ENCODE data around the gene ZSCAN2. TPM values are rescaled to one million over a fixed set of nuclear protein-coding genes. Genes with fewer than 3 reads are reported as not detected.

ZSCAN2 gene
- total and polyA plus RNA-seq, 5 donors from 2014 or later: 4.8 to 12.4 (median 7.9) TPM

GRCh38 chr15:84659904-84660781 lies 59.3 kb downstream of the ZSCAN2 start:
- DNase-seq: no peak
- no peaks in the 10 kb centered on the region for H3K9me3 ChIP-seq (ENCODE audit: control insufficient read depth in 2 of 2, low read length in 2 of 2)
- Mint-ChIP-seq H3K27me3 (no peaks in the 10 kb centered on the region), H3K27ac (peak overlapping the region in 2 of 3 donors; percentile 80 to 86), H3K4me3 (peak overlapping the region in 3 of 4 donors; percentile 28 to 80 (median 73)), H3K36me3 (peaks cover 3% of the 10 kb centered on the region), H3K4me1 (peaks cover 4 to 37% (median 12%) of the 10 kb centered on the region in 4 donors), H3K9me3 (no peaks in the 10 kb centered on the region)
- H3K27me3 ChIP-seq (ENCODE audit: control insufficient read depth, insufficient read depth, low read length): no peaks in the 10 kb centered on the region
- peaks cover 18% of the 10 kb centered on the region for H3K4me1 ChIP-seq (ENCODE audit: control insufficient read depth, insufficient read depth, low read length, poor library complexity, severe bottlenecking)
- H3K4me3 ChIP-seq (ENCODE audit: low read depth, low read length): no peak overlapping the region
- peak overlapping the region; percentile 6 for H3K27ac ChIP-seq (ENCODE audit: insufficient read depth, low read length, poor library complexity, severe bottlenecking)
- no peaks in the 10 kb centered on the region for H3K36me3 ChIP-seq (ENCODE audit: control insufficient read depth, insufficient read depth, low read length)
- no peak for ATAC-seq (ENCODE audit: low read depth in 2 of 2)

- Histone ChIP-seq H3K4me3 (ENCODE audit: low read depth, low read length) (no peak overlapping the region), H3K27me3 (ENCODE audit: control insufficient read depth, insufficient read depth, low read length) (no peaks in the 10 kb centered on the region), H3K36me3 (ENCODE audit: control insufficient read depth, insufficient read depth, low read length) (peaks cover 8% of the 10 kb centered on the region), H3K4me1 (ENCODE audit: control insufficient read depth, insufficient read depth, low read length, poor library complexity, severe bottlenecking) (peaks cover 18% of the 10 kb centered on the region), H3K9me3 (ENCODE audit: control insufficient read depth in 2 of 2, low read length in 2 of 2) (no peaks in the 10 kb centered on the region), H3K27ac (ENCODE audit: insufficient read depth, low read length, poor library complexity, severe bottlenecking) (no peak overlapping the region)
- ATAC-seq (ENCODE audit: low read depth in 2 of 2) (no peak), DNase-seq (no peak)
- peak overlapping the region in 1 of 3 donors; percentile 46 for H3K27ac Mint-ChIP-seq
- H3K4me3 Mint-ChIP-seq: no peak overlapping the region
- H3K27me3 Mint-ChIP-seq: no peaks in the 10 kb centered on the region
- peaks cover 2 to 29% (median 12%) of the 10 kb centered on the region in 4 donors for H3K4me1 Mint-ChIP-seq
- H3K36me3 Mint-ChIP-seq: peaks cover 8% of the 10 kb centered on the region
- H3K9me3 Mint-ChIP-seq: no peaks in the 10 kb centered on the region
Observed at GRCh38 chr15:84661001-84661400, 60.2 kb downstream of the ZSCAN2 start.

- Histone ChIP-seq H3K27me3 (ENCODE audit: control insufficient read depth, insufficient read depth, low read length) (no peaks in the 10 kb centered on the region), H3K27ac (ENCODE audit: insufficient read depth, low read length, poor library complexity, severe bottlenecking) (no peak overlapping the region), H3K36me3 (ENCODE audit: control insufficient read depth, insufficient read depth, low read length) (peaks cover 48% of the 10 kb centered on the region), H3K9me3 (ENCODE audit: control insufficient read depth in 2 of 2, low read length in 2 of 2) (no peaks in the 10 kb centered on the region), H3K4me3 (ENCODE audit: low read depth, low read length) (no peak overlapping the region), H3K4me1 (ENCODE audit: control insufficient read depth, insufficient read depth, low read length, poor library complexity, severe bottlenecking) (no peaks in the 10 kb centered on the region)
- H3K27me3 Mint-ChIP-seq: no peaks in the 10 kb centered on the region
- DNase-seq (no peak), ATAC-seq (ENCODE audit: low read depth in 2 of 2) (no peak)
- H3K4me3 Mint-ChIP-seq: no peak overlapping the region
- H3K9me3 Mint-ChIP-seq: peaks cover 0 to 2% (median 0%) of the 10 kb centered on the region in 7 donors
- H3K36me3 Mint-ChIP-seq: peaks cover 29% of the 10 kb centered on the region
- peak overlapping the region; percentile 65 to 89 (median 67) for H3K27ac Mint-ChIP-seq
- peaks cover under 1 to 8% (median 7%) of the 10 kb centered on the region in 4 donors for H3K4me1 Mint-ChIP-seq
Observed at GRCh38 chr15:84666373-84666772, 65.6 kb downstream of the ZSCAN2 start.

GRCh38 chr15:84668221-84668982 lies 67.6 kb downstream of the ZSCAN2 start:
- Histone ChIP-seq H3K36me3 (ENCODE audit: control insufficient read depth, insufficient read depth, low read length) (peaks cover 48% of the 10 kb centered on the region), H3K27me3 (ENCODE audit: control insufficient read depth, insufficient read depth, low read length) (no peaks in the 10 kb centered on the region), H3K4me1 (ENCODE audit: control insufficient read depth, insufficient read depth, low read length, poor library complexity, severe bottlenecking) (no peaks in the 10 kb centered on the region), H3K27ac (ENCODE audit: insufficient read depth, low read length, poor library complexity, severe bottlenecking) (no peak overlapping the region), H3K9me3 (ENCODE audit: control insufficient read depth in 2 of 2, low read length in 2 of 2) (no peaks in the 10 kb centered on the region), H3K4me3 (ENCODE audit: low read depth, low read length) (no peak overlapping the region)
- Mint-ChIP-seq H3K4me1 (peaks cover 7 to 13% (median 8%) of the 10 kb centered on the region in 4 donors), H3K4me3 (no peak overlapping the region), H3K36me3 (peaks cover 38% of the 10 kb centered on the region), H3K27ac (peak overlapping the region in 1 of 3 donors; percentile 29), H3K9me3 (peaks cover 0 to 2% (median 0%) of the 10 kb centered on the region in 7 donors), H3K27me3 (no peaks in the 10 kb centered on the region)
- no peak for DNase-seq
- ATAC-seq (ENCODE audit: low read depth in 2 of 2): no peak

- no peak for ATAC-seq (ENCODE audit: low read depth in 2 of 2)
Observed at GRCh38 chr15:84669726-84670125, 68.9 kb downstream of the ZSCAN2 start.

GRCh38 chr15:84671211-84671610 lies 70.4 kb downstream of the ZSCAN2 start:
- ATAC-seq (ENCODE audit: low read depth in 2 of 2) (no peak), DNase-seq (no peak)
- H3K27ac Mint-ChIP-seq: peak overlapping the region; percentile 11 to 39 (median 37)

More at GRCh38 chr15:84669726-84670125, 68.9 kb downstream of the ZSCAN2 start:
- H3K36me3 Mint-ChIP-seq: peaks cover 39% of the 10 kb centered on the region
- H3K4me3 Mint-ChIP-seq: no peak overlapping the region
- no peak for DNase-seq
- no peaks in the 10 kb centered on the region for H3K27me3 Mint-ChIP-seq
- H3K27ac Mint-ChIP-seq: peak overlapping the region in 1 of 3 donors; percentile 61
- peaks cover 0 to 2% (median 0%) of the 10 kb centered on the region in 7 donors for H3K9me3 Mint-ChIP-seq
- H3K4me3 ChIP-seq (ENCODE audit: low read depth, low read length): no peak overlapping the region
- H3K4me1 Mint-ChIP-seq: peaks cover 7 to 13% (median 10%) of the 10 kb centered on the region in 4 donors
- no peak overlapping the region for H3K27ac ChIP-seq (ENCODE audit: insufficient read depth, low read length, poor library complexity, severe bottlenecking)
- H3K36me3 ChIP-seq (ENCODE audit: control insufficient read depth, insufficient read depth, low read length): peaks cover 56% of the 10 kb centered on the region
- H3K4me1 ChIP-seq (ENCODE audit: control insufficient read depth, insufficient read depth, low read length, poor library complexity, severe bottlenecking): no peaks in the 10 kb centered on the region
- no peaks in the 10 kb centered on the region for H3K9me3 ChIP-seq (ENCODE audit: control insufficient read depth in 2 of 2, low read length in 2 of 2)
- H3K27me3 ChIP-seq (ENCODE audit: control insufficient read depth, insufficient read depth, low read length): no peaks in the 10 kb centered on the region

More at GRCh38 chr15:84671211-84671610, 70.4 kb downstream of the ZSCAN2 start:
- peaks cover 36% of the 10 kb centered on the region for H3K36me3 Mint-ChIP-seq
- H3K9me3 Mint-ChIP-seq: peaks cover 0 to 2% (median 0%) of the 10 kb centered on the region in 7 donors
- Histone ChIP-seq H3K27ac (ENCODE audit: insufficient read depth, low read length, poor library complexity, severe bottlenecking) (no peak overlapping the region), H3K36me3 (ENCODE audit: control insufficient read depth, insufficient read depth, low read length) (peaks cover 56% of the 10 kb centered on the region), H3K9me3 (ENCODE audit: control insufficient read depth in 2 of 2, low read length in 2 of 2) (no peaks in the 10 kb centered on the region), H3K4me1 (ENCODE audit: control insufficient read depth, insufficient read depth, low read length, poor library complexity, severe bottlenecking) (peaks cover 6% of the 10 kb centered on the region), H3K27me3 (ENCODE audit: control insufficient read depth, insufficient read depth, low read length) (no peaks in the 10 kb centered on the region), H3K4me3 (ENCODE audit: low read depth, low read length) (no peak overlapping the region)
- H3K4me3 Mint-ChIP-seq: no peak overlapping the region
- peaks cover 7 to 19% (median 16%) of the 10 kb centered on the region in 4 donors for H3K4me1 Mint-ChIP-seq
- no peaks in the 10 kb centered on the region for H3K27me3 Mint-ChIP-seq

Data from CD4-positive, CD25-positive, alpha-beta regulatory T cell (primary cell).